GM12891 (cell line): ENCODE results near the gene MRPL18.

Experiments used
- POLR2A ChIP-seq: IDR thresholded peaks from 2 replicates; pipeline ENCODE4 v1.6.1; 2011; ENCODE audit warnings: low read depth, low read length, control low read depth
- TAF1 ChIP-seq: IDR thresholded peaks from 2 replicates; pipeline ENCODE4 v1.6.1; 2011; ENCODE audit warnings: low read depth, low read length, control low read depth

GRCh38 chr6:159756508-159756907 is 33.8 kb upstream of the MRPL18 start:
- TF ChIP-seq TAF1: no peak
- no peak for TF ChIP-seq POLR2A
